ENCODE results near the gene PPIF. TPM values are rescaled to one million over a fixed set of nuclear protein-coding genes. Genes with fewer than 3 reads are reported as not detected.
"Not testable (repeated sequence)": the region's sequence is repeated elsewhere in the genome, so short reads cannot be mapped to it uniquely, and the experiment has no call there.

Gene PPIF
- total and polyA plus RNA-seq, 2 donors, result 13.6 to 34.9 TPM

- no peak for DNase-seq (ENCODE audit: low read depth in 6 of 9, low spot score in 9 of 9)
- H3K9me3 ChIP-seq (ENCODE audit: control insufficient read depth in 2 of 2, insufficient read depth in 1 of 2, low read length in 1 of 2), result no peaks in the 10 kb centered on the region
- WGBS, result over 99% methylated on average over 2 of the region's 2 CpGs
- H3K36me3 ChIP-seq (ENCODE audit: control insufficient read depth in 2 of 2, insufficient read depth in 2 of 2, low read length in 1 of 2), result no peaks in the 10 kb centered on the region
- H3K27me3 ChIP-seq (ENCODE audit: control insufficient read depth in 2 of 2, insufficient read depth in 1 of 2, low read length in 1 of 2), result no peaks in the 10 kb centered on the region
- no peak overlapping the region for H3K27ac ChIP-seq (ENCODE audit: low read depth in 1 of 2, low read length in 1 of 2)
- H3K4me1 ChIP-seq (ENCODE audit: control insufficient read depth in 2 of 2, insufficient read depth in 2 of 2, low read length in 2 of 2), result peaks cover 0 to 6% of the 10 kb centered on the region in 2 donors
- no peak overlapping the region for H3K4me3 ChIP-seq (ENCODE audit: low read length in 2 of 2)
Measured at GRCh38 chr10:79334573-79334972, 12.7 kb upstream of the PPIF start.

GRCh38 chr10:79335094-79335469, 12.2 kb upstream of the PPIF start:
- 96% methylated on average over 2 of the region's 2 CpGs for WGBS
- no peaks in the 10 kb centered on the region for H3K27me3 ChIP-seq (ENCODE audit: control insufficient read depth in 2 of 2, insufficient read depth in 1 of 2, low read length in 1 of 2)
- no peaks in the 10 kb centered on the region for H3K9me3 ChIP-seq (ENCODE audit: control insufficient read depth in 2 of 2, insufficient read depth in 1 of 2, low read length in 1 of 2)
- H3K36me3 ChIP-seq (ENCODE audit: control insufficient read depth in 2 of 2, insufficient read depth in 2 of 2, low read length in 1 of 2), result no peaks in the 10 kb centered on the region
- H3K27ac ChIP-seq (ENCODE audit: low read depth in 1 of 2, low read length in 1 of 2), result no peak overlapping the region
- H3K4me3 ChIP-seq (ENCODE audit: low read length in 2 of 2), result no peak overlapping the region
- DNase-seq (ENCODE audit: low read depth in 6 of 9, low spot score in 9 of 9), result no peak
- peaks cover 0 to 6% of the 10 kb centered on the region in 2 donors for H3K4me1 ChIP-seq (ENCODE audit: control insufficient read depth in 2 of 2, insufficient read depth in 2 of 2, low read length in 2 of 2)

GRCh38 chr10:79335470-79336235, 11.6 kb upstream of the PPIF start:
- no peaks in the 10 kb centered on the region for H3K27me3 ChIP-seq (ENCODE audit: control insufficient read depth in 2 of 2, insufficient read depth in 1 of 2, low read length in 1 of 2)
- H3K4me1 ChIP-seq (ENCODE audit: control insufficient read depth in 2 of 2, insufficient read depth in 2 of 2, low read length in 2 of 2), result peaks cover 0 to 6% of the 10 kb centered on the region in 2 donors
- no peaks in the 10 kb centered on the region for H3K9me3 ChIP-seq (ENCODE audit: control insufficient read depth in 2 of 2, insufficient read depth in 1 of 2, low read length in 1 of 2)
- H3K4me3 ChIP-seq (ENCODE audit: low read length in 2 of 2), result no peak overlapping the region
- H3K27ac ChIP-seq (ENCODE audit: low read depth in 1 of 2, low read length in 1 of 2), result no peak overlapping the region
- H3K36me3 ChIP-seq (ENCODE audit: control insufficient read depth in 2 of 2, insufficient read depth in 2 of 2, low read length in 1 of 2), result no peaks in the 10 kb centered on the region
- 90% methylated on average over 13 of the region's 13 CpGs for WGBS
- DNase-seq (ENCODE audit: low read depth in 6 of 9, low spot score in 9 of 9), result no peak

GRCh38 chr10:79336276-79336675, 11.0 kb upstream of the PPIF start:
- Histone ChIP-seq H3K36me3 (ENCODE audit: control insufficient read depth in 2 of 2, insufficient read depth in 2 of 2, low read length in 1 of 2) (no peaks in the 10 kb centered on the region), H3K9me3 (ENCODE audit: control insufficient read depth in 2 of 2, insufficient read depth in 1 of 2, low read length in 1 of 2) (no peaks in the 10 kb centered on the region), H3K27ac (ENCODE audit: low read depth in 1 of 2, low read length in 1 of 2) (no peak overlapping the region), H3K27me3 (ENCODE audit: control insufficient read depth in 2 of 2, insufficient read depth in 1 of 2, low read length in 1 of 2) (no peaks in the 10 kb centered on the region), H3K4me3 (ENCODE audit: low read length in 2 of 2) (no peak overlapping the region), H3K4me1 (ENCODE audit: control insufficient read depth in 2 of 2, insufficient read depth in 2 of 2, low read length in 2 of 2) (peaks cover 0 to 4% of the 10 kb centered on the region in 2 donors)
- WGBS, result over 99% methylated on average over 3 of the region's 3 CpGs
- DNase-seq (ENCODE audit: low read depth in 6 of 9, low spot score in 9 of 9), result no peak

GRCh38 chr10:79336739-79337138, 10.5 kb upstream of the PPIF start:
- Histone ChIP-seq H3K4me3 (ENCODE audit: low read length in 2 of 2) (no peak overlapping the region), H3K9me3 (ENCODE audit: control insufficient read depth in 2 of 2, insufficient read depth in 1 of 2, low read length in 1 of 2) (no peaks in the 10 kb centered on the region), H3K27ac (ENCODE audit: low read depth in 1 of 2, low read length in 1 of 2) (no peak overlapping the region), H3K27me3 (ENCODE audit: control insufficient read depth in 2 of 2, insufficient read depth in 1 of 2, low read length in 1 of 2) (no peaks in the 10 kb centered on the region), H3K4me1 (ENCODE audit: control insufficient read depth in 2 of 2, insufficient read depth in 2 of 2, low read length in 2 of 2) (no peaks in the 10 kb centered on the region), H3K36me3 (ENCODE audit: control insufficient read depth in 2 of 2, insufficient read depth in 2 of 2, low read length in 1 of 2) (no peaks in the 10 kb centered on the region)
- no peak for DNase-seq (ENCODE audit: low read depth in 6 of 9, low spot score in 9 of 9)
- 83% methylated on average over 7 of the region's 7 CpGs for WGBS

- DNase-seq (ENCODE audit: low read depth in 6 of 9, low spot score in 9 of 9); H3K36me3 ChIP-seq (ENCODE audit: control insufficient read depth in 2 of 2, insufficient read depth in 2 of 2, low read length in 1 of 2); H3K27ac ChIP-seq (ENCODE audit: low read depth in 1 of 2, low read length in 1 of 2); H3K9me3 ChIP-seq (ENCODE audit: control insufficient read depth in 2 of 2, insufficient read depth in 1 of 2, low read length in 1 of 2); H3K27me3 ChIP-seq (ENCODE audit: control insufficient read depth in 2 of 2, insufficient read depth in 1 of 2, low read length in 1 of 2); H3K4me1 ChIP-seq (ENCODE audit: control insufficient read depth in 2 of 2, insufficient read depth in 2 of 2, low read length in 2 of 2); H3K4me3 ChIP-seq (ENCODE audit: low read length in 2 of 2): not testable (repeated sequence)
- 98% methylated on average over 7 of the region's 11 CpGs for WGBS
Measured at GRCh38 chr10:79337783-79338469, 9.3 kb upstream of the PPIF start.

GRCh38 chr10:79339266-79339665, 8.0 kb upstream of the PPIF start:
- 96% methylated on average over 3 of the region's 3 CpGs for WGBS
- H3K27ac ChIP-seq (ENCODE audit: low read depth in 1 of 2, low read length in 1 of 2), result no peak overlapping the region
- DNase-seq (ENCODE audit: low read depth in 6 of 9, low spot score in 9 of 9), result no peak
- no peak overlapping the region for H3K4me3 ChIP-seq (ENCODE audit: low read length in 2 of 2)
- H3K36me3 ChIP-seq (ENCODE audit: control insufficient read depth in 2 of 2, insufficient read depth in 2 of 2, low read length in 1 of 2), result no peaks in the 10 kb centered on the region
- H3K27me3 ChIP-seq (ENCODE audit: control insufficient read depth in 2 of 2, insufficient read depth in 1 of 2, low read length in 1 of 2), result no peaks in the 10 kb centered on the region
- H3K9me3 ChIP-seq (ENCODE audit: control insufficient read depth in 2 of 2, insufficient read depth in 1 of 2, low read length in 1 of 2), result no peaks in the 10 kb centered on the region
- no peaks in the 10 kb centered on the region for H3K4me1 ChIP-seq (ENCODE audit: control insufficient read depth in 2 of 2, insufficient read depth in 2 of 2, low read length in 2 of 2)

- H3K9me3 ChIP-seq (ENCODE audit: control insufficient read depth in 2 of 2, insufficient read depth in 1 of 2, low read length in 1 of 2), result no peaks in the 10 kb centered on the region
- WGBS, result 98% methylated on average over 5 of the region's 5 CpGs
- DNase-seq (ENCODE audit: low read depth in 6 of 9, low spot score in 9 of 9), result no peak
- H3K36me3 ChIP-seq (ENCODE audit: control insufficient read depth in 2 of 2, insufficient read depth in 2 of 2, low read length in 1 of 2), result no peaks in the 10 kb centered on the region
- no peak overlapping the region for H3K27ac ChIP-seq (ENCODE audit: low read depth in 1 of 2, low read length in 1 of 2)
- no peak overlapping the region for H3K4me3 ChIP-seq (ENCODE audit: low read length in 2 of 2)
- peaks cover 0 to 7% of the 10 kb centered on the region in 2 donors for H3K4me1 ChIP-seq (ENCODE audit: control insufficient read depth in 2 of 2, insufficient read depth in 2 of 2, low read length in 2 of 2)
- H3K27me3 ChIP-seq (ENCODE audit: control insufficient read depth in 2 of 2, insufficient read depth in 1 of 2, low read length in 1 of 2), result no peaks in the 10 kb centered on the region
Measured at GRCh38 chr10:79340646-79341244, 6.5 kb upstream of the PPIF start.

GRCh38 chr10:79342295-79342761, 4.9 kb upstream of the PPIF start:
- H3K27ac ChIP-seq (ENCODE audit: low read depth in 1 of 2, low read length in 1 of 2), result no peak overlapping the region
- DNase-seq (ENCODE audit: low read depth in 6 of 9, low spot score in 9 of 9), result no peak

More at GRCh38 chr10:79342295-79342761, 4.9 kb upstream of the PPIF start:
- WGBS, result 99% methylated on average over 5 of the region's 5 CpGs
- H3K36me3 ChIP-seq (ENCODE audit: control insufficient read depth in 2 of 2, insufficient read depth in 2 of 2, low read length in 1 of 2), result no peaks in the 10 kb centered on the region
- H3K9me3 ChIP-seq (ENCODE audit: control insufficient read depth in 2 of 2, insufficient read depth in 1 of 2, low read length in 1 of 2), result no peaks in the 10 kb centered on the region
- no peak overlapping the region for H3K4me3 ChIP-seq (ENCODE audit: low read length in 2 of 2)
- peaks cover 3 to 16% of the 10 kb centered on the region in 2 donors for H3K4me1 ChIP-seq (ENCODE audit: control insufficient read depth in 2 of 2, insufficient read depth in 2 of 2, low read length in 2 of 2)
- no peaks in the 10 kb centered on the region for H3K27me3 ChIP-seq (ENCODE audit: control insufficient read depth in 2 of 2, insufficient read depth in 1 of 2, low read length in 1 of 2)

Data from thymus (tissue), 11 donors.